GM12865 (cell line): Measurements from ENCODE around the gene MRPS27.

Experiments
- DNase-seq: peaks from one replicate; pipeline ENCODE4 v3.0.0; 2010; ENCODE audit warnings: low read depth
- H3K4me3 ChIP-seq: 2 replicates; pipeline ENCODE4 v1.5.1; 2011; ENCODE audit warnings: mild to moderate bottlenecking, low read depth, low read length, control low read depth
- CTCF ChIP-seq: IDR thresholded peaks from 2 replicates; pipeline ENCODE4 v1.5.1; 2011; ENCODE audit warnings: low read length, control low read depth, low read depth, inconsistent platforms; ENCODE audit not compliant: insufficient read depth; ENCODE audit errors: missing control alignments

MRPS27 gene

DNA sequence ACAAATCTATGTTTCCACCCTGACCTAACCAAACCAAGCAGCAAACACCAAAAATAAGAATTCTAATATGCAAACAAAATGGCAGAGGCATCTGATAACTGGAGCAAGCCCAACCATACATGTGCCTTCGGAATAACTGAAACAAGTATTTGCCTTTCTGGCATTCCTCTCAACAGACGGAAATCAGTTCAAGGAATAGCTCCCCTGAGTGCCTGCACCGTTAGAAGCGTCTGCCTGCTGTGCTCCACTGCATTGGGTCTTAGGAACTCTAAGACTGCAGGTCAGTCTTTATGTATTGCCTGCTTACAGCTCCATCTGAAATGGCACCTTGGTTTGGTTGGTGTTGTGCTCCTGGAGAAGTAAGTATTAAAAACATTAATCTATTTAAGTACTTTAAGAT lies 98.5 kb downstream of the MRPS27 start:
- no peak overlapping the region for H3K4me3 ChIP-seq
- no peak for DNase-seq
- no peak for TF ChIP-seq CTCF

DNA sequence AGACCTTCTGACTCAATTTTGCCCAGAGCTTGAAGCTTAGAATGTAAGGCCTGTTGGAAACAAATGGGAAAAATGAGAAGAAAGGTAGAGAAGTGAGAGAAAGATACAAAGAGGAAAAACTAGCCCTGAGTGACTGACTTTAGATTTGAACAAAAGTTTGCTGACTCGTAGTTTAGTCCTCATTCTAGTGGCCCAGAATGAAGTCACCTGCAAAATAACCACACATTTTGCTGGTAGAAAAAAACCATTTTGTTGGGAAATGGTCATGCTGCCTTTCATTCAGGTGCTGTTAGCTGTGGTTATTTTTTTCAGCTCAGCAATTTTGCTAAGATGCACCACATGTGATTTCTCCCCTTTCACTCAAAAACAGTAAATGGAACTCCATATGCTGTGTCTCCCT lies 98.9 kb downstream of the MRPS27 start:
- TF ChIP-seq CTCF = no peak
- H3K4me3 ChIP-seq = no peak overlapping the region
- no peak for DNase-seq

- TF ChIP-seq CTCF = no peak
Measured at GRCh38 chr5:72216756-72217155, 103.3 kb downstream of the MRPS27 start.

GRCh38 chr5:72214168-72214567 lies 105.9 kb downstream of the MRPS27 start:
- H3K4me3 ChIP-seq = no peak overlapping the region
- DNase-seq = no peak
- no peak for TF ChIP-seq CTCF

More at GRCh38 chr5:72216756-72217155, 103.3 kb downstream of the MRPS27 start:
- no peak overlapping the region for H3K4me3 ChIP-seq
- DNase-seq = no peak

GRCh38 chr5:72213482-72213881 lies 106.6 kb downstream of the MRPS27 start:
- TF ChIP-seq CTCF = no peak
- no peak for DNase-seq
- no peak overlapping the region for H3K4me3 ChIP-seq

GRCh38 chr5:72212171-72212570 lies 107.9 kb downstream of the MRPS27 start:
- no peak for TF ChIP-seq CTCF
- no peak overlapping the region for H3K4me3 ChIP-seq
- no peak for DNase-seq

DNA sequence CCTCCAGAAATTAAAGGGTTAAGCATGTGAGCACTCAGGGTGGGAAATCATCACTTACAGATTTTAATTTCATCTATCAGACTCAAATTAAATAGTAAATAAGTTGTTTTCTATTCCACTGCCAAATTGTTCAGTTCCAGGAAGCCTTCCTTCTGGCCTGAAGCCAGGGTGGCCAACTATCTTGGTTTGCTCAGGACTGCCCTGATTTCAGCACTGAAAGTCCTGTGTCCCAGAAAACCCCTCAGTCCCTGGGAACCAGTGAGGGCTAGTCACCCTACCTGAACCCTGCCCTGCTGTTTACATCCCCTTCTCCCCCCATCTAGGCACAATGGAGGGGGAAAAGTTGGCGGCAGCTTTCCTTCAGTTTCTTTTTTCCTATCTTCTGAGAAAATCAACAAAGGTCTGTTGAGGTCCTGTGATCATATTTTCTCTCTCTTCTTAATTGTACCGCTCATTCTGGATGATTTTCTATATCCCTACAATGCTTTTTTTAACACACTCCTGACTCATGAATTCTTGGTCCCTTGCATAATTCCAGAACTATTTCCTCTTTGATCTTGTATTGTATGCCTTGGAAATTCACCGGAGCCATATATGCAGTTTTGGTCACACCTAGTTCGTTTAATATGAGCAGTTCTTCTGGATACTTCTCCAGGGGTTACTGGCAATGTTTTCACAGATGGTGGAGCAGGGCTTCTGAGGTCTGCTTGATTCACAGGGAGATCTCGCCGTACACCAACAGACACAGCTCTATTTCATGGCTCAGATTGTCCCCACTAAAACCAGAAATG lies 109.0 kb downstream of the MRPS27 start:
- no peak overlapping the region for H3K4me3 ChIP-seq
- no peak for DNase-seq

More for the DNA sequence above, 109.0 kb downstream of the MRPS27 start:
- no peak for TF ChIP-seq CTCF
